Stomach smooth muscle (tissue), 2 donors: ENCODE results near the gene STX1A.
"Not testable (repeated sequence)": the region's sequence is repeated elsewhere in the genome, so short reads cannot be mapped to it uniquely, and the experiment has no call there.

ENCODE experiments used
- H3K27ac ChIP-seq: one replicate; pipeline ENCODE4 v1.7.0; 2013; ENCODE audit warnings: mild to moderate bottlenecking, low read length, inconsistent platforms
- H3K27me3 ChIP-seq, 2 donors: one replicate each; pipeline ENCODE4 v1.7.0; 2013; ENCODE audit warnings: low read length in 2 of 2; ENCODE audit not compliant: insufficient read depth in 2 of 2, control insufficient read depth in 1 of 2
- H3K36me3 ChIP-seq, 2 donors: one replicate each; pipeline ENCODE4 v1.7.0; 2013; ENCODE audit warnings: low read length in 2 of 2; ENCODE audit not compliant: control insufficient read depth in 2 of 2, insufficient read depth in 2 of 2
- H3K4me1 ChIP-seq: one replicate; pipeline ENCODE4 v1.7.0; 2013; ENCODE audit warnings: low read length; ENCODE audit not compliant: control insufficient read depth, insufficient read depth
- H3K4me3 ChIP-seq, 2 donors: one replicate each; pipeline ENCODE4 v1.7.0; 2013; ENCODE audit warnings: low read length in 2 of 2
- H3K9ac ChIP-seq, 2 donors: one replicate each; pipeline ENCODE4 v1.7.0; 2013; ENCODE audit warnings: low read length in 2 of 2, mild to moderate bottlenecking in 1 of 2
- H3K9me3 ChIP-seq, 2 donors: one replicate each; pipeline ENCODE4 v1.7.0; 2013; ENCODE audit warnings: low read length in 2 of 2; ENCODE audit not compliant: control insufficient read depth in 2 of 2
- donor health status: healthy.
- donor health status: Pancreatic carcinoma.

Gene STX1A

GRCh38 chr7:73668103-73668885 lies 51.2 kb downstream of the STX1A start:
- no peaks in the 10 kb centered on the region for H3K36me3 ChIP-seq
- peaks cover 11% of the 10 kb centered on the region for H3K4me1 ChIP-seq
- no peak overlapping the region for H3K27ac ChIP-seq
- H3K27me3 ChIP-seq = peaks cover 4 to 5% of the 10 kb centered on the region in 2 donors
- H3K9ac ChIP-seq = peak overlapping the region; percentile 51 to 58
- H3K4me3 ChIP-seq = peak overlapping the region; percentile 57 to 74
- H3K9me3 ChIP-seq = no peaks in the 10 kb centered on the region

GRCh38 chr7:73667344-73668102 lies 51.9 kb downstream of the STX1A start, which contains the start of gene VPS37D:
TSS of gene VPS37D (plus strand) at chr7:73667831. CDS start at chr7:73667959, 128 bp downstream.
- Histone ChIP-seq H3K36me3 (no peaks in the 10 kb centered on the region), H3K9me3 (no peaks in the 10 kb centered on the region), H3K9ac (peak within 1 kb of the TSS; percentile 51 to 58), H3K27me3 (peaks cover 4 to 5% of the 10 kb centered on the region in 2 donors), H3K4me1 (peaks cover 11% of the 10 kb centered on the region), H3K27ac (no peak within 1 kb of the TSS), H3K4me3 (peak within 1 kb of the TSS; percentile 57 to 74)

- no peaks in the 10 kb centered on the region for H3K4me1 ChIP-seq
- no peaks in the 10 kb centered on the region for H3K36me3 ChIP-seq
- H3K9me3 ChIP-seq = no peaks in the 10 kb centered on the region
- H3K9ac ChIP-seq = no peak overlapping the region
- H3K27me3 ChIP-seq = peaks cover 4 to 7% of the 10 kb centered on the region in 2 donors
- H3K4me3 ChIP-seq = no peak overlapping the region
- no peak overlapping the region for H3K27ac ChIP-seq
Observed at GRCh38 chr7:73663033-73663432, 56.4 kb downstream of the STX1A start.

- not testable (repeated sequence) for H3K27ac ChIP-seq, H3K27me3 ChIP-seq, H3K9ac ChIP-seq, H3K4me3 ChIP-seq, H3K4me1 ChIP-seq, H3K9me3 ChIP-seq, H3K36me3 ChIP-seq
Observed at GRCh38 chr7:73660594-73660993, 58.9 kb downstream of the STX1A start.

- no peaks in the 10 kb centered on the region for H3K4me1 ChIP-seq
- H3K4me3 ChIP-seq = no peak overlapping the region
- H3K9me3 ChIP-seq = no peaks in the 10 kb centered on the region
- no peak overlapping the region for H3K27ac ChIP-seq
- no peaks in the 10 kb centered on the region for H3K36me3 ChIP-seq
- peaks cover 0 to 2% of the 10 kb centered on the region in 2 donors for H3K27me3 ChIP-seq
- no peak overlapping the region for H3K9ac ChIP-seq
Observed at GRCh38 chr7:73659983-73660382, 59.5 kb downstream of the STX1A start.

GRCh38 chr7:73655309-73655708 lies 64.2 kb downstream of the STX1A start:
- not testable (repeated sequence) for H3K27me3 ChIP-seq, H3K4me3 ChIP-seq, H3K9me3 ChIP-seq, H3K9ac ChIP-seq, H3K4me1 ChIP-seq, H3K36me3 ChIP-seq, H3K27ac ChIP-seq

GRCh38 chr7:73652541-73652949 lies 66.9 kb downstream of the STX1A start:
- H3K4me1 ChIP-seq = peaks cover 6% of the 10 kb centered on the region
- H3K36me3 ChIP-seq = no peaks in the 10 kb centered on the region
- H3K9ac ChIP-seq = no peak overlapping the region
- no peaks in the 10 kb centered on the region for H3K9me3 ChIP-seq
- no peak overlapping the region for H3K27ac ChIP-seq
- peaks cover 8 to 19% of the 10 kb centered on the region in 2 donors for H3K27me3 ChIP-seq
- no peak overlapping the region for H3K4me3 ChIP-seq

- peaks cover 24 to 29% of the 10 kb centered on the region in 2 donors for H3K27me3 ChIP-seq
Observed at GRCh38 chr7:73650524-73650923, 68.9 kb downstream of the STX1A start.

GRCh38 chr7:73649576-73649975 lies 69.9 kb downstream of the STX1A start:
- no peak overlapping the region for H3K4me3 ChIP-seq
- H3K36me3 ChIP-seq = no peaks in the 10 kb centered on the region
- H3K9ac ChIP-seq = no peak overlapping the region
- peaks cover 28 to 29% of the 10 kb centered on the region in 2 donors for H3K27me3 ChIP-seq
- H3K27ac ChIP-seq = no peak overlapping the region
- no peaks in the 10 kb centered on the region for H3K9me3 ChIP-seq
- peaks cover 8% of the 10 kb centered on the region for H3K4me1 ChIP-seq

More at GRCh38 chr7:73650524-73650923, 68.9 kb downstream of the STX1A start:
- Histone ChIP-seq H3K4me1 (peaks cover 8% of the 10 kb centered on the region), H3K27ac (no peak overlapping the region), H3K36me3 (no peaks in the 10 kb centered on the region), H3K9ac (no peak overlapping the region), H3K4me3 (no peak overlapping the region), H3K9me3 (no peaks in the 10 kb centered on the region)
